Stimulated activated CD4-positive, alpha-beta T cell treated with anti-CD3 and anti-CD28 coated beads, TNF-alpha, amount 100 ng/mL, for 24 hours (primary cell): ENCODE measurements around the gene SCAP.

Source experiments
- DNase-seq, 3 experiments: peaks; one replicate each; pipeline ENCODE4 v3.0.0-alpha.2; 2020; ENCODE audit warnings: low read depth in 3 of 3

SCAP gene

DNA sequence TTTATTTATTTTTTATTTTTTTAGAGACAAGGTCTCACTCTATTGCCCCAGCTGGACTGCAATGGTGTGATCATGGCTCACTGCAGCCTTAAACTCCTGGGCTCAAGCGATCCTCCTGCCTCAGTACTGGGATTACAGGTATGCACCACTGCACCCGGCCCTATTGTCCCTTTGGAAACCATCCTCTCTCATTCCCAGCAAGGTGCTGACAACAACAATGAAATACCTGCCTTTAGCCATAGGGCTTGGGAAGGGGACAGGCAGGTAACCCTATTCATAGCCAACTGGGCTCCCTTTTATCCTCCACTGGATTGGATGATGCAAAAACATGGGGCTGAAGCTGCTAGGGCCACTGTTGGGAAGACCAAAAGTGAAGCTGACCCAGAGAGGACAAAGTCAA lies 43.1 kb downstream of the SCAP start:
- DNase-seq: no peak

DNA sequence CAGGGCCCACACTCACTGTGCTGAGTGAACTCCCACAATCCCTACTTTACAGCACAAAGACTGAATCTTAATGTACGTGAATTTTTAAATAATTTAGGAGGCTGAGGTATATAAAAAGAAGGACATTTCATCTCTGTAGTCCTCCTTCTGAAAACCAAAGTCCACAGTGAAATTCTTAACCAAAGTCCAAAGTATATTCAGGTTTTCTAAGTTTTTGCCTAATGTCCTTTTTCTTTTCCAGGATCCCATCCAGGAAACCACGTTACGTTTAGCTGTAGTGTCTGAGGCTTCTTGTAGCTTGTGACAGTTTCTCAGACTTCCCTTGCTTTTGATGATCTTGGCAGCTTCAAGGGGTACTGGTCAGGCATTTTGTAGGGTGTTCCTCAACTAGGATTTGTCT lies 44.5 kb downstream of the SCAP start:
- no peak for DNase-seq

DNA sequence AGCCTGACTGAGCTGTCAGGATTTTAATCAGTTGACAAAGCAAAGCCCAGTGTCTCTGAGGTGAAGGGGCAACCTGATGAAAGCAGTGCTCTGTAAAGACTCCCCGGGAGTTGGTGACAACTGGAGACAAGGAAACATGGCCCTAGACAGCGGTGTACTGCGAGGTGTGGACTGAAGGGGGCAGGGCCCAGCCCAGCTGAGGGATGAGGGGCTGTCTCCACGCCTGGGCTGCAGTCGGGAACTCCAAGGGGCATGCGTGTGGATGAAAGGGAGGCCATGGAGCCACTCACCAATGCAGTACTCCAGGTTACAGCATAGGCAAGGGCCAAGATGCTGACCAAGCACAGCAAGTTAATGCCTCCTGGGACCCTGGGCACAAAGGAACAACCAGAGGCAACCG lies 45.1 kb downstream of the SCAP start:
- DNase-seq: no peak

DNA sequence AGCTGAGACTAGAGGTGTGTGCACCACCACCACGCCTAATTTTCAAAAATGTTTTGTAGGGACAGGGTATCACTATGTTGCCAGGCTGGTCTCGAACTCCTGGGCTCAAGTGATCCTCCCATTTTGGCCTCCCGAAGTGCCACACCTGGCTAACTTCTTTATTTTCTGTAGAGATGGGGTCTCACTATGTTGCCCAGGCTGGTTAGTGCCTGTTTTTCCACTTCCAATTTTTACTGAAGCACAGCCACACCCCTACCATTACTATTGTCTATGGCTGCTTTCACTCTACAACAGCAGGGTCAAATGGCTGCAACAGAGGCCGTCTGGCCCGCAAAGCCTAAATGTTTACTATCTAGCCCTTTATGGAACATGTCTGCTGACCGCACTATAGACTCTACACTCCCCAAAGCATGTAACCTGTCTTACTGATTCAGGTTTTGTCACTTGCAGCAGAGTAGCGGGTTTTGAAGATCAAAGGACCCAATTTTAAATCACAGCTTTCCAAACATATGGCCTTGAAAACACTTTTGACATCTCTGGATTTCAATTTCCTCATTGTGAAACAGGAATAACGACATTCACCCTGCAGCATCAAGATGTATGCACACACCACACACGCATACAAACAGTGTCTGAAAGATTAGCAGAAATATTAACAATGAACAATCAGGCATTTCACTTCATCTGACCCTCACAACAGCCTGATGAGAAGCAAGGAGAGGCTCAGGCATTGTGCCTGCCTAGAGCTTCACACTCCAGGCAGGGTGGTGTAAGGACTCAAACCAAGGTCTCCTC lies 46.1 kb downstream of the SCAP start:
- no peak for DNase-seq

DNA sequence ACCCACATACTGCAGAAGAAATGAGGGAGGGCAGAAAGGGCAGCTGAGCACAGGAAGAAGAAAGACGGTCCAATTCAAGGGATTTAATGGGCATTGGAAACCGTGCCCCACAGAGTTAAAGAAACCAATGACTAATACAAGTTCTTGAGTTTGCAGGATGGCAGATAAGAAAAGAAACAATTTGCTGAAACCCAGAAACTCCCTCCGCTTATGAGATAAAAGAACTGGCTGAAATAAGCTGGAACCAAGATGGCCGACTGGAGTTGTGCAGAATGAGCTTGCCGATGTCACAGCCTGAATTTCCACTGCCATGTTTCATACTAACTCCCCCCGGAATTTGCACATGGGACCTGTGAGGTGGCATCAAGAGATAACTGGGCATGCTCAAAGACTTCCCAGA lies 47.1 kb downstream of the SCAP start:
- DNase-seq: no peak

DNA sequence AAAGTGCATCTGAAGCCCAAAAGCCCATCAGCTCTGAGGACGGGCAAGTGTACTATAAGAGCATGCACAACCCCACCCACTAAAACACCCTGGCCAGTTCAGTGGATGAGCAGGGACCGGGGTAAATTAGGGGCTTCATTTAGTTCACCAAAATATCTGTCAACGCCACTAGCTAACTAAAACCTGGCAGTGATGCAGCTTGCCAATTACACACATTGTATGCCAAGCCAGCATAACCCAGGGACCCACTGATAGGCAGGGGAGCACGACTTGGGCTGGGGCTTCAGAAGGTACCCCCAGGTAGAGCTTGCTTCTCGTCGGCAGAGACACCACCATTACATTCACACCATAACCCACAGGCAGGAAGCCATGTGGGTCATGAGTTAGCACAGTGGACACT lies 47.9 kb downstream of the SCAP start:
- no peak for DNase-seq

DNA sequence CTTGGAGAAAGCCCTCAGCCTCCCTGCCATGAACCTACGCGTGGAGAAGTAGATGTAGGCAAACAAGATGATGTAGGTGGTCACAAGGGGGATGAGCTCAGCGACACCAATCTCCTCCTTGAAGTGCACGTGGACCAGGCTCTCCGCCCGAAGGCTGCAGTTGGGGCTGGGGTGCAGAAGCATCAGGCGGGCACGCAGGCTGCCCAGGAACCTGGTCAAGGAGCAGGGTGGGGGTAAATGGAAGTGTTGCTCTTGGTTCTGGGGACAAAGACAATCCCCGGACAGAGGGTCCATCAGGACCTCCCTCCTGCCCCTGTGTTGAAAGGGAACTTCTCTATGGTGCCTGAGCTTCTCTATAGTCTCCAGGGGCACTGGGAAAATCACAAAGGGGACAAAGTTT lies 49.8 kb downstream of the SCAP start:
- DNase-seq: no peak

DNA sequence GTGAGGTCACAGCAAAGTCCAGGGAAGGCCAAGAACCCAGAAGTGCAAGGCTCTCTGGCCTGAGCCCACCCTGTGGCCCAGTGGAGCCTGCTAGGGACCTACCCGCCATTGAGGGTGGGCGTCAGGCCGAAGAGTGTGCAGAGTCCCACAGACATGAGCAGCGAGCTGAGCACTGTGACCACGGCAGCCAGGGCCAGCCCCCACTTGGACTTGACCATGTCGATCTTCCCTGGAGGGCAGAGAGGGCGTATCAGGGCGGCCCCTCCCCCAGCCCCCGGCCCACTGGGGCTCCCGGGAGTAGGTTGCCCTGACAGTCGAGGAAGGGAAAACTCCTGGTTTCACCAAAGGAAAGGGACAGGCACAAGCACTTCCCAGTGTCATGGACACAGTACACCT lies 50.4 kb downstream of the SCAP start:
- DNase-seq: no peak

DNA sequence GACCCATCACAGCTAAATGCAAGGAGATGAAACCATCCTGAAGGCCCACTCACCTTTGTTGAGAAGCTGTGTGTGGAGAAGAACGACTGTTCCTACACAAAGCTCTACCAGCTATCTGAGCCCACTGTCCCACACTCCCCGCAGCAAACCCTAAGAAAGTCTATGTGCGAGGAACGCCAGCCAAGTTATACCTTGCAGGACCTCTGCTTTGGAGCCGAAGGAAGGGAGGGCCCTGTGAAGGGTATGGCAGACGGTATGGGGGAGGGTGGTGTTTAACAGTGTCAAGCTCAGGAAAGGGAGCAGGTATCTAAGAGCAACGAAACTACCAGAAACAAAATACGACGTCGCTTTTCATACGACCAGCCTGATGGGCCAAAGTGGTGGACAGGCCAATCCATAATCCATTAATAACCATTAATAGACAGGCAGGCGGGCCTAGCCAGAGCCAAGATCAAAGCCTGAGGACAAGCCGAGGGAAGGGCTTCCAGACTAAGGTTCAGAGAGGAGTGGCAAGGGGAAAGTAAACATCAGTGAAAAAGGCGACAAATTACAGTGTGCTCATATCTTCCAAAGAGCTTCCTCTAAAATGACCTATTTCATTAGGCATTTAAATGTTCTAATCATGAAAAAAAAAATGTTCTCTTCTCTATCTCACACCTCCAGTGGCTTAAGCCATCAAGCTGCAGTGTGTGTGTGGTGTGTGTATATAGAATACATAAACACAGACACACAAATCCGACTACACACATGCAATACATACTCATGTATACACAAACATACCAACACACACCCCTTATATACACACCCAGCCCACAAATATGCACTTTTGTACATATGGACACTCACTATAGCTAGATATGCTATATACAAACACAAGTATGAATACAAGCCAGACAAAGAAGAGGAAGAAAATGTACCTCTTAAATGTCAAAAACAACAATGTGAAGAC lies 51.0 kb downstream of the SCAP start:
- no peak for DNase-seq

DNA sequence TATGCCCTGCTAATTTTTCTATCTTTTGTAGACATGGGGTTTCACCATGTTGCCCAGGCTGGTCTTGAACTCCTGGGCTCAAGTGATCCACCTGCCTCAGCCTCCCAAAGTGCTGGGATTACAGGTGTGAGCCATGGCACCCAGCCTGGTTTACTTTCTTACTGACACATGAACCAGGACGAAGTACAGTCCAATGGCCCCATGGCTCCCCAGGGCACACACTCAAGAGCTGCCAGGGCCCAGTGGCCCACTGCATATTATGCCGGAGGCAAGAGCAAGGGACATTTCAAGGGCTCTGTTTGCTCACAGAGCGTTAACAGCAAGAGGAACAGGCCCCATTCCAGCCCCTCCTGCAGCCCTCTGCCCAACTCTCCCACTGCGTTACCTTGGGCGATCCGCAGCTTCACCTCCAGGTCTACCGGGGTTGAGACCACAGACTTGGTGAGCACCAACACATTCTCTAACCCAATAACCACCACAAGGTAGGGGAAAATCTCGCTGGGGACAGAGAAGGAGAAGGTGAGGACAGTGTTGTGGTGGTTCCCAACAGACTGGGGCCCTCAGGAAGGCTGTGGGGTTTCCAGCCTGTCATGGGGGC lies 52.1 kb downstream of the SCAP start:
- DNase-seq: no peak

DNA sequence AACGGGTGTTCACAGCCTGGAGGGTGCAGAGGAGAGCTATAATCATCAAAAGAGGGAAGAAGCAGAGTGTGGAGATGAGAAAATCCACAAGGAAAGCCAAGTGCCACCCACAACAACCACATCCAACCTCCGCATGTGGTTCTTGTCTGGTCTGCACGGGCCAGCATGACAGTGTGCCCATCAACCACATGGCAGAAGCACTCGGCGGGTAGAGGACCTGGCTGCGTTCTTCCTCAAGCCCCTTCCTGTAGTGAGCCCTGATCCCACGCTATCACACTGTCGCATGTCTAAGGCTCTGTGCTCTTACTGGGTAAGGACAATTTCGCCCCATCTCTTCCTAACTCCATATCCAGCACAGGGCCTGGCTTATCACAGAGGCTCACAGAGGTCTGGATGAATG lies 53.0 kb downstream of the SCAP start:
- no peak for DNase-seq

DNA sequence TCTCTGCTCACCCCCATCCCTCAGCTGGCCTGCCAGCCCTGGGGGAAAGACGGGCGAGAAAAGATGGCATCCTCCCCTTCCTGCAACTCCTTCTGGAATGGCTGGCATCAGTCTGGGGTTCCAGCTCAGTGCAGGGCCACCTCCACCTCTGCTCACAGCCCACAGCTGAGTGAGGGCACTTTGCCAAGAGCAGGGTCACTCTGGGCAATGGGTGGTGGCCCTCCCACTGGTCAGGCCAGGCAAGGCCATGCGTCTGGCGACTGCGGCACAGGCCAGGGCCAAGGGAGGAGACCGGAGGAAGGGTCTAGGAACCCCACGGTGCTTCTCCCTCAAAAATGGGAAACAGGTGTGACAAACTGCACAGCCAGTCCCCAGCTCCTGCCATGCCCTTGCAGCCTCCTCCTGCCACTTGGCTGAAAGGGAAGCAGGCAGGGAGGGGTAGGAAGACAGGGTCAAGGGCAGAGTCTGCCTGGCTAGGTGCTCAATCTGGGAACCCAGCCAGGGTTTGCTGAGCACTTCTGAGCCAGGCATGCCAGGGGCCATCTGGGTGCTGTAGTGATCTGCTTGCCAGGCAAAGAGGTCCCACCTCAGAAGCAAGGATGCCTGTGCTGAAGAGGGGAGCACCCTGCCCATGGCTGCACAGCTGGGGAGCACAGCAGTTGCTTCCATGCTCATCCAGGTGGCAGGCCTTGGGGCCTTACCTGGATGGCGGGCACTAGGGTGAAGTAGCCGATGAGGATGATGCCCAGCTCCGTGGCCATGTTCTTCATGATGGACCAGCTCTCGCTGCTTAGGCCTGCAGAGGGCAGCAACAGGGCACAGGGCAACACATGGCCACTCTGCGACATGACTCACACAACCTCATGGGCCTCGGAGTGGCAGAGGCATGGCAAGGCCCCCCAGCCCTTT lies 53.7 kb downstream of the SCAP start:
- DNase-seq: no peak

DNA sequence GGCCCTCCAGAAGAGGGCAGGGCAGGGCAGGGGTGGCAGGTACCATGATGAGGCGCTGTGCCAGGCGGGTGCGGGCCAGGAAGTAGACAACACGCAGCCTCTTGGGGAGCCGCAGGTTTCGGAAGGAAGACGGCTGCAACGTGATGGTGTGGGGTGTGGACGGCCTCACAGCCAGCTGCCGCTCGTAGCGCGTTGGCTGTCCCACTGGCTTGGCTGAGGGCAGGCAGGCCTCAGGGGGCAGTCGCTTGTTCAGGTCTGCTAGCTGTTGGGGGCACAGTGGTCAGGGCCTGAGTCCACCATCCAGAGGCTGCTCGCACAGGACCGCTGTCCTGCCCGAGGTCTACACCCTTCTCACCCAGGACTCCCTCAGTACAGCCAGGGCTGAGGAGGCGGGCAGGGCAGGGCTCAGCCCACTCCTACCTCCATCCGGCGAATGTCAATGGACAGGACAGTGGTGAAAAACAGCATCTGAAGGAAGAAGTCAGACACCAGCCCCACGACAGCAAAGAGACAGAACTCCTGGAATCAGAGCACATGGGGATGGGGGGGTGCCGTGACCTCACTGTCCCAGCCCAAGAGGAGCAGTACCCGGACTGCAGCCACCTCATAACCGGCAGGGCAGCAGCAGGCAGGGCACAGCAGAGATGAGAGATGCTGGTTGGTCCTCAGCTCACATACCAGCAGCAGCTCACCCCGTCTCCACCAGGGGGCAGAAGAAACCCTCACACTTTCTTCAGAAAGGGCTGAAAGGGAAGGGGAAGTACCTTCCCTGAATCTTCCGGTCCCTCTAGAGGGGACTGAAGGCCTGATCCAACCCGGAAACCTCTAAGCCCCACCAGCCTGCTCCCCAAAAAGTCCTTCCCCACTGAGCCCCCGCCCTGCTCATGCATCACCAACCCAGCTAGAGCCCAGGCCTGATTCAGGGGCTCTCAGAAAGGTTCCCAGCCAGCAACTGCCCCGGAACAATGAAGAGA lies 54.9 kb downstream of the SCAP start:
- DNase-seq: peak; percentile 78 to 91 (median 80)

DNA sequence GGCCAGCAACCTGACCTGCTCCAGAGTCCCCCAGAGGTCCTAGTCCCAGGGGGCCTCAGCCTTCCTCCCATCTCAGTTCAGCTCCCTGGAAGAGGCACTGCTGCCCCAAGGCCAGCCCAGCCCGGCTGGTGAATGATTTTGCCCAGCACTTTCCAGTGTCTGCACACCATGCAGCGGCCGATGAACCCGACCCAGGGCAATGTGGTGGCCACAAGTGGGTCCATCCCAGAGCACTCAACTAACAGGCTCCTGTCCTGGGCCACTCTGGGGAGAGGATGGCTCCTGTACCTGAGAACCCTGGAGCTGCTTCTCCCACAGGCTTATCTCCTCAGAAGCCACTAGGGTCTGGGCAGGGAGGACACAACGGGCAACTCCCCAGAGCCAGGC lies 55.7 kb downstream of the SCAP start:
- no peak for DNase-seq

DNA sequence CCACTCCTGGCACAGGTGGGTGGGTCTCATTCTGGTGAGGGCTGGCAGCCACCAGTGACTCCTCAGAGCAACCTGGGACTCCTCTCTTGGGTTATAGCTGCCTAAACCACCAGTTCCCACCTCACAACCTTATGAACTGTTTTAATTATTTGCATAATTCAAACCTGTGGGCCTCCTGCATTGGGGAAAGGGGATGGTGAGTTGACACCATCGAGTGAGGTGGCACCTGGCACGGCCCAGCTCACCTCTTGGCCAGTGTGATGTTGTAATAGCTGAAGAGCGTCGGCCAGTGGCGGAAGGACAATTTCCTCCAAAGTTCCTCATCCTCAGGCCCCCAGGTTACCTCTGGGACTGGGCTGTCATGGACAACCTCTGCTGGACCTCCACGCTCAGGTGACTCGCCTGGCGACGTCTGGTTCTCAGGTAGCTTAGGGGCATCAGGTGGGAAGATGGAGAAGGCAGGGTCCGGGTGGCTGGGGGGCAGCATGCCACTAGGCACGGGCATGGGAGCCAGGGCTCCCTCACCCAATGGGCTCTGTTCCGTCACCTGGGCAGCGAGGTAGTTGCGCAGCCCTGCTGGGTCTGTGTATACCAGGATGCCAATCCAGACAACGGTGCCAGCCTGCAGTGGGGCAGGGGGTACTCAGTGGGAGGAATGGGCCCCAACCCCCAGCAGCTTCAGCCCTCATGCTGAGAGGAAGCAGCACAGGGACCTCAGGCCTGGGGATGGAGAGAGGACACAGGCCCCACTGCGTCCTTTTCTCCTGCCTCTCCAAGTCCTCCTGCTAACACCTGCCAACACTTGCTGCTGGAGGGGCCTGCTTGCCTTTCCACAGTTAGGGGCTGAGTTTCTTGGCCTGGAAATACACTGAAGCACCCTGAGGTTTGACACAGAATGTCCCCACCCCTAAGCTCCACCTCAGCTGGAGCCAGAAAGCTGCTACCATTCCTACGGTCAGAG lies 56.4 kb downstream of the SCAP start:
- no peak for DNase-seq

DNA sequence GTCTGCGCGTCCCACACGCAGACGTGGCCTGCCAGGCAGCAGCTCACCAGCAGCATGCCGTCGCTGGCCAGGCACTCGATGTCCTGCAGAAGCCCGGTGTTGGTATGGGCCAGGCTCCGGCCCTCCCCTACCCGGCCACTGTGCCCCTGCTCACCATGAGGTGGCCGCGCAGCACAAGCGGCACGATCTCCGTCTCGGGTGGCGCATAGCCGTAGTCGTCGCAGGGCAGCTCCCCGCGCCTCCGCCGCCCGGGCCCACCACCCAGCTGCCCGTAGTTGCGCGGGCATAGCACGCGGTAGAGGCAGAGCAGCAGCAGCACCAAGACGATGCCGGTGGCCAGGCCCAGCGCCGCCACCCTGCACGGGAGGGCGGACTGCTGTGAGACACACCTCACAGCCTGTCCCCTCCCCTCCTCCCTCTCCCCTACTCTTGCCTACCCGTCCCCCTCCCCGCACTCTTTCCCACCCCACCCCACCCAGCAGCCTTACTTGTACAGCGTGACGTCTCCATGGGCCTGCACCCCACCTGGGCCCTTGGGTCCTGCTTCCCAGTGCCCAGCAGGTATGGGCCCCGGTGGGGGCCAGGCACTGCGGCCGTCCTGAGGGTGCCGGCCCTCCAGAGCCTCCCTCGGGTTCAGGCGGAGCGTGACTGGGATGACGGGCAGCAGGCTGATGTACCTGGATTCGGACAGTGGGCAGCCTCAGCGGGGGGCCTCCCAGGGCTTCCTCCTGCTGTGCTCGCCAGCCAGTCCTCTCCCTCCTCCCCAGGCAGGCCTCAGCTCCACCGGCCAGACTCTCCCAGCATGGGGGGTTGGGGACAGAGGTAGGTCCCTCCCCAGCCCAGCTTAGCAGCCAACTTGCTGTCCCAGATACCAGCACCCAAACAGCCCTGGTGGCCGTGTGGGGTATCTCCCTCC lies 57.3 kb downstream of the SCAP start:
- no peak for DNase-seq

DNA sequence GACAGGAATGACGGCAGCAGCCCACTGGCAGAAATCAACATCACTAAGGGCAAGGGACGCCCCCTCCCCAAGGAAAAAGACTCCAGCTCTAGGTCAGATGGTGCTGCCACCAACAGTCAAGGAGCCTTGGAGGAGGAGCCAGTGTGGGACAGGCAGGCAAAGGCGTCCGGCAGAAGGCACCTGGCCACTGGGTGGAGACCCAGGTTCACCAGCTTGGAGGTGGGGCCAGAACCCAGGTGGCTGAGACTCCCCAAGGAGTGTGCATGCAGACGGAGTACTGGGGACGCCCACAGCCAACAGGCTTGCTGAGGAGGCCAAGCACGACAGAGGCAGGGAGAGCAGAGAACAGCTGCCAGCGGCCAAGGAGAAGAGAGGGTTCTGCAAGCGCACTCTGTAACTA lies 59.7 kb downstream of the SCAP start:
- DNase-seq: no peak
